HL-60/S4 treated with phorbol 12-myristate 13-acetate at 8.2 ng/mL for 4 days and 3 days (cell line): Measurements from ENCODE around the gene E4F1.
"Not testable (repeated sequence)": the region's sequence is repeated elsewhere in the genome, so short reads cannot be mapped to it uniquely, and the experiment has no call there.

ENCODE experiments used
- in situ Hi-C: fragments of 300-500 bp; cut with MboI; formaldehyde crosslinking; loops from 2 replicates; pipeline ENCODE4 v1.15.0; 2022; ENCODE audit warnings: low sequenced_read_pairs

The E4F1 gene

DNA sequence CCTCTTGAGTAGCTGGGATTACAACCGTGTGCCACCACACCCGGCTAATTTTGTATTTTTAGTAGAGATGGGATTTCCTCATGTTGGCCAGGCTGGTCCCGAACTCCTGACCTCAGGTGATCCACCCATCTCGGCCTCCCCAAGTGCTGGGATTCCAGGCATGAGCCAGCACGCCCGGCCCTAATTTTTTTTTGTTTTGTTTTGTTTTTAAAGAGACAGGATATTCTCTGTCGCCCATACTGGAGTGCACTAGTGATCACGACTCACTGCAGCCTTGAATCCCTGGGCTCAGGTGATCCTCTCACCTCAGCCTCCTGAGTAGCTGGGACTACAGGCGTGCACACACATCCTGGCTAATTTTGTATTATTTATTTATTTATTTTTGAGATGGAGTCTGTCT, 16.9 kb downstream of the E4F1 start:
- in situ Hi-C loops = loop anchor here (25.0 kb wide), 1 partner anchor 103 kb away; the partner anchor contains the start of genes PKD1 and RAB26

GRCh38 chr16:2242598-2242997, 19.2 kb downstream of the E4F1 start:
- in situ Hi-C loops = loop anchor here (25.0 kb wide), 1 partner anchor 105 kb away; the partner anchor contains the start of genes PKD1 and RAB26

GRCh38 chr16:2243031-2243528, 19.7 kb downstream of the E4F1 start:
- in situ Hi-C loops = loop anchor here (25.0 kb wide), 1 partner anchor 106 kb away; the partner anchor contains the start of genes PKD1 and RAB26

DNA sequence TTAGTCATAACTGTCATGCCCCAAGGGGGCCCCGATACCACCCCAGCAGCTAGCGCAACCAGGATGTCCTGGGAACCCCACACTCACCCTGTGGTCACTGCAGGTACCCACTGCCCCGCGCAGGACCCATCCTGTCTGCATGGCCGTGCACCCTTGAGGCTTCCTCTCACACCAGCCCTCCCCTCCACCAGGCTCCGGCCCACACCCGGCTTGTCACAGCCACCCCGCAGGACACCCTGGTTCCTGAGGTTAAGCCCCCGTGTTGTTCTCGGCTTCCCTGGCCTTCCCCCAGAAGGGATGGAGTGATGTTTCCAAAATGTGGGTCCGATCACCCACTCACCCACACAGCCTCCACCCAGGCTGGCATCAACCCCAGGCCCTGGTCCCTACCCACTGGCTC, 20.4 kb downstream of the E4F1 start:
- in situ Hi-C loops = loop anchor here (25.0 kb wide), 1 partner anchor 106 kb away; the partner anchor contains the start of genes PKD1 and RAB26

- in situ Hi-C loops = loop anchor here (25.0 kb wide), 1 partner anchor 107 kb away; the partner anchor contains the start of genes PKD1 and RAB26
These were observed 20.9 kb downstream of the E4F1 start for GRCh38 chr16:2244301-2244700.

DNA sequence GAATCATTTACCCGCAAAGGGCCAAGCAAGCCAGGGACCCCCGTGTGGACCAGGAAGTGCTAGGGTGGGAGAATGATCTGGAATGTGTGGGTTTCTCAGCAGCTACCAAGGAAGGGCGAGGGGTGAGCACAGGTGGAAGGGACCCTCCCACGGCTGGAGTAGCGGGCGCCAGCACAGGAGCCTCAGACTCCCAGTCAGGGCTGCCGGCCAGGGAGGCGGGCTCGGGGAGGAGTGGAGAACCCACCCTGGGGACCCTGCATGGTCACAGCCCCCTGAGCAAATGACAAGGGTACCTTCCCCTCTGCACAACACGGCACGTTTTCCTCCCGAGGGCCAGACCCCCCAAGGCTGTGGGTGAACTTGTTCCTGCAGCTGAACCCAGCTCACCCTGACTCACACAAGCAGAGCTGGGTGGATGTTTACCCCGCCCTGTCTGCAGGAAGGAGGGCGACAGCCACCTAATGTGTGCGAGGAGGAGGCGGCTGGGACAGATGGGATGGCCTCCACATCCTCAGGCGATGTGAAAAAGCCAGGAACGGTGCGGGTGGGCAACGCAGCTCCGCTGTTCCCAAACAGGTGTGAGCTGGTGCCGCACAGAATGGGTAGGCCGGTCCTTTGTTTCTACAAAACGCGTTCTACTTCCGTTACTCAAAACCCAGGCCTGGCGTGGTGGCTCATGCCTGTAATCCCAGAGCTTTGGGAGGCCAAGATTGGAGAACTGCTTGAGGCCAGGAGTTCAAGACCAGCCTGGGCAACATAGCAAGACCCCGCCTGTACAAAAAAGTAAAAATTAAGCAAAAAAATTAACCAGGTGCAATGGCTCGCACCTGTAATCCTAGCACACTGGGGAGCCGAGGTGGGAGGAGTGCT, 21.8 kb downstream of the E4F1 start:
- in situ Hi-C loops = loop anchor here (25.0 kb wide), 1 partner anchor 108 kb away; the partner anchor contains the start of genes PKD1 and RAB26

DNA sequence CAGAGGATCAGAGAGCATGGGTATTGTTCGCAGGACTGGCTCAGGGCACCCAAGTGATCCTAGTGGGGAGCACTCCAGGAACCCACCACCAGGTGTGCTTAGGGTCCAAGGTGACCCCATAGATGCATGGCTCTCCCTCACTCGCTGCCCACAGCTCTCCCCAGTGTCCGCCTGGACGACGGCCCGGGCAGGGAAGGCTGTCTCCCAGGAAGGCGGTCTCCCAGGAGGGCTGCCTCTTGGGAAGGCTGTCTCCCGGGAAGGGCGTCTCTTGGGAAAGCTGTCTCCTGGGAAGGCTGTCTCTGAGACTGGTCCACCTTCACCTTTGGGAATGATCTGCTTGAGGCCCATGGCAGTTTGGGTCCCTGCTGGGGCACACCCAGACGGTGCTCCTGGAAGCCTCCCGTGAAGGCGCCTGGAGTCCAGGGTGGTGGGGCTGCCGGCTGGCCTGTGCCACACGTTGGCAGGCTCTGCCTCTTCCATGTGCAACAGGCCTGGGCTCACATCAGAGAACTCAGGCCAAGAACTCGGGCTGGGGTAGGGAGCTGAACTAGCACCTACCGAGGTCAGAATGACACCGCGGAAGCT, 23.0 kb downstream of the E4F1 start:
- in situ Hi-C loops = loop anchor here (25.0 kb wide), 1 partner anchor 109 kb away; the partner anchor contains the start of genes PKD1 and RAB26

GRCh38 chr16:2250652-2251295, 27.4 kb downstream of the E4F1 start:
- in situ Hi-C loops = no loop called here

- in situ Hi-C loops = no loop called here
These were observed 28.1 kb downstream of the E4F1 start, which contains the start of gene ECI1 for GRCh38 chr16:2251296-2252111. TSS of gene ECI1 (minus strand) at chr16:2251587. CDS start at chr16:2251566, 21 bp downstream.

DNA sequence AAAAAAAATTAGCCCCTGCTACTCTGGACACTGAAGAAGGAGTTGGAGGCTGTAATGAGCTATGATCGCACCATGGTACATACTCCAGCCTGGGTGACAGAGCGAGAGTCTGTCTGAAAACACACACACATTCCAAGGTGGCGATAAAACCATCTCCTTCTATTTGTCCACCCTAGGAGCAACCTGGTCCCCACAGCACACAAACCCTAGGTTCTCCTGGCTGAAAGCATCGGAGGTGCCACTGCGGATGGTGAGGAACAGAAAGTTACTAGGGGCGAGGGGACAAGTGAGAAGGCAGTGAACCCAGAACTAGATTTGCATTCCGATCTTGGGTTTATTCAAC, 29.4 kb downstream of the E4F1 start:
- in situ Hi-C loops = no loop called here

DNA sequence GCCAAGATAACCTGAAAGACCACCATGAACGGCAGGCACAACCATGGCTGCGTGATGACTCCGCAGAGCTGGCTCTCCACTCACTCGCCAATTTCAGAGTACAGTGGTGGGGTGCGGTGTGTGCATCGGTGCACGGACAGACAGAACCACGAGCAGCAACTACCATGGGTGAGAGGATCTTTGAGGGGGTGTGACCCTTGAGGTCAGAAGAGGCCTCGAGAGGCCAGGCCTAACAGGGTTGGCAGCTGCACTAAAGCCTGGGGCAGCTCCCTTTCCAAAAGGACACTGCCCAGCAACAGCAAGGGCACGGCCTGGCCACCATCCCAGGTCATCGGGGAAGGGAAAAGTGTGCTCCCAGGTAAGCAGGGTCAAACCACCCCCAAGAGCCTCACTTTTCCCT, 29.9 kb downstream of the E4F1 start:
- in situ Hi-C loops = no loop called here

DNA sequence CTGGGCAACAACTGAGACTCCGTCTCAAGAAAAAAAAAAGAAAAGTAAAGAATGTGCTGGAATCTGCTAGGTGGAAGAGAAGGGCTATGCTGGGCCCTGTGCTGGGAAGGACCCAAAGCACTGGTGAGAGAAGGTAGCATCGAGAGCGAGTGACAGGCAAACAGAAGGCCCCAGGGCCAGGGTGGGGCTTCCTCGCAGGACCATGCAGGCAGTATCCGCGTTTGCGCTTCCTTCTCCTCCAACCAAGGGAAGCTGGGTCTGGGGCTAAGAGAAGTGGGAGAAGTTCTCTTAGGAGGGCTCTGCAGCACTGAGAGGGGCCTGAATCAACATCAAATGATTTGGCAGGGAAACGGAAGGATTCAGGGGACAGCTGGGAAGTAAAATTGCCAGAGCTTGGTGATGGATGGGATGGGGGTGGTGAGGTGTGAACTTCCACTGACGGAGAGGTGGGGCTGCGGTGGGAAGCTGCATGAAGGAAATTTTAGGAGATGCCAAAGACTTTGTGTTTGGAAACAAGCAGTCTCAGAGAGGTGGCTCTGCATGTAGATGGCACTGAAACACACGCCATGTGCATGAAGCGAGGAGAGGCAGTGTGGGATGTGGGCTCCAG, 33.2 kb downstream of the E4F1 start:
- in situ Hi-C loops = no loop called here

GRCh38 chr16:2257726-2258125, 34.3 kb downstream of the E4F1 start:
- in situ Hi-C loops = no loop called here

- in situ Hi-C loops = not testable (repeated sequence)
These were observed 35.1 kb downstream of the E4F1 start for GRCh38 chr16:2258530-2258929.

GRCh38 chr16:2260250-2260649, 36.9 kb downstream of the E4F1 start:
- in situ Hi-C loops = no loop called here

- in situ Hi-C loops = not testable (repeated sequence)
These were observed 39.6 kb downstream of the E4F1 start for GRCh38 chr16:2263026-2263425.

GRCh38 chr16:2266887-2267286, 43.5 kb downstream of the E4F1 start:
- in situ Hi-C loops = not testable (repeated sequence)

DNA sequence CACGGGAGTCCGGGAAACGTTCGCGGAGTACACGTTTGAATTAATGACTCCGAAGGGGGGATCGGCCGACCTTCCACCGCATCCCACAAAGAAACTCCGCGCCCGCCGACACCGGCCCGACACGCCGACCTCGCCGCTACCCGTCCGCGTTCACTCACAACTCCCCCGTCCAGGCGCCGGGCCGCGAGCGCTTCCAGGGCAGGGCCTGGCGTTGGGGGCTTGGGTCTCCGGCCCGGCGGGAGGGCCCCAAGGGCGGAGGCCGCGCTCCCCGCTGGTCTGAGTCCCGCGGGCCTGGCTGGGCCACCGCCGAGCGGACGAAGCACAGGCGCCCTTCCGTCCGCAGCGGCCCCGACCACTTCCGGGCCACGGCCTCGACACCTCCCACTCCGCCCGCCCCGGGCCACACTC, 44.1 kb downstream of the E4F1 start:
- in situ Hi-C loops = not testable (repeated sequence)

GRCh38 chr16:2267913-2268666, 44.7 kb downstream of the E4F1 start, which contains the start of gene RNPS1:
TSS of gene RNPS1 (minus strand) at chr16:2268126. CDS start at chr16:2264643, 3,483 bp downstream.
- in situ Hi-C loops = no loop called here
